ENCODE data around the gene NDUFS7. TPM values are rescaled to one million over a fixed set of nuclear protein-coding genes. Genes with fewer than 3 reads are reported as not detected.

Gene NDUFS7
- total and polyA plus RNA-seq, 10 of the 15 experiments (the other 5 are each of a cell fraction or from before 2014, with no cell fraction given) = 5.1 to 282 (median 92.9) TPM

- Histone ChIP-seq H4K20me1 (ENCODE audit: control insufficient read depth, insufficient read depth) (no peaks in the 10 kb centered on the region), H3K4me2 (ENCODE audit: control insufficient read depth, insufficient read depth) (no peak overlapping the region), H2AFZ (ENCODE audit: control insufficient read depth, low read depth, low read length) (no peak overlapping the region), H3K9me3 (replicated peaks; ENCODE audit: control insufficient read depth, insufficient read depth, low read length) (no peaks in the 10 kb centered on the region), H3K4me1 (ENCODE audit: control insufficient read depth, insufficient read depth, low read length) (no peaks in the 10 kb centered on the region), H3K79me2 (ENCODE audit: control insufficient read depth, insufficient read depth, low read length) (no peaks in the 10 kb centered on the region), H3K27me3 (replicated peaks in 1 of 2; ENCODE audit: control insufficient read depth in 2 of 2, insufficient read depth in 2 of 2, low read length in 1 of 2) (no peaks in the 10 kb centered on the region), H3K36me3 (ENCODE audit: control insufficient read depth in 2 of 2, insufficient read depth in 2 of 2, low read length in 1 of 2) (peaks cover 4 to 8% of the 10 kb centered on the region in 2 experiments; a peak in 2 of 4 replicates), H3K9ac (ENCODE audit: control insufficient read depth, insufficient read depth, low read length) (no peak overlapping the region), H3K4me3 (no peak overlapping the region), H3K27ac (ENCODE audit: control insufficient read depth, insufficient read depth) (no peak overlapping the region)
- TF ChIP-seq ZBED1 (IDR thresholded peaks at IDR 0.05; ENCODE audit: borderline replicate concordance) = no peak
- TF ChIP-seq GABPA (IDR thresholded peaks at IDR 0.05; ENCODE audit: low read depth) = no peak
- no peak for TF ChIP-seq POLR2A (IDR thresholded peaks at IDR 0.05; ENCODE audit: low read depth, low read length)
- no peak for TF ChIP-seq BCLAF1 (IDR thresholded peaks at IDR 0.05)
- no peak for TF ChIP-seq NFYB (IDR thresholded peaks at IDR 0.05; ENCODE audit: insufficient read depth, low read depth, low read length)
- in situ Hi-C loops (cut with MboI) = loop anchor here (5.0 kb wide), 2 partner anchors 53 to 93 kb away; partner anchors contain the start of gene FAM174C
- RAD21 ChIA-PET (ENCODE audit: unreplicated experiment) = interaction anchor here (1.6 to 2.3 kb wide), 2 partner anchors 54 to 91 kb away, joined by 11 to 22 read pairs; no protein-coding TSS in a partner anchor
- no TSS peak for BruUV-seq (replicated peaks)
- intact Hi-C loops (cut with micrococcal nuclease; ENCODE audit: unreplicated experiment) = no loop called here
- SMC1A ChIA-PET (ENCODE audit: uncharacterized antibody, unreplicated experiment) = interaction anchor here (1.0 to 1.2 kb wide), 2 partner anchors 22 to 53 kb away, joined by 3 to 5 read pairs; no protein-coding TSS in a partner anchor
- POLR2A ChIA-PET = no interaction called here
- DNase-seq (ENCODE audit: low read depth, low spot score) (no peak), ATAC-seq (no peak), FAIRE-seq (no peak)
- WGBS (ENCODE audit: insufficient coverage, insufficient replicate concordance, low lambda C conversion rate, missing lambda C conversion rate) = 96% methylated on average over 52 of the region's 52 CpGs
- CTCF ChIA-PET = interaction anchor here (0.8 to 5.0 kb wide), 4 partner anchors 7 to 127 kb away, joined by 3 to 42 read pairs (median 32); no protein-coding TSS in a partner anchor
Measured at GRCh38 chr19:1370579-1371361, 12.9 kb upstream of the NDUFS7 start.

Data from GM12878 (cell line).